Activated CD4-positive, CD25-positive, alpha-beta regulatory T cell treated with anti-CD3 and anti-CD28 coated beads, Interleukin-2, amount 50 U/mL, for 24 hours (primary cell): ENCODE measurements around the gene PDE11A.
"Not testable (repeated sequence)": the region's sequence is repeated elsewhere in the genome, so short reads cannot be mapped to it uniquely, and the experiment has no call there.

Experiments
- ATAC-seq, 2 donors: fragments of 150-1000 bp; cut with Tn5 transposase; one replicate each; pipeline ENCODE4 v1.10.0; 2021; ENCODE audit warnings: mild to moderate bottlenecking in 1 of 2, moderate library complexity in 1 of 2

The PDE11A gene

GRCh38 chr2:177810906-177811305 is 261.7 kb downstream of the PDE11A start:
- no peak for ATAC-seq

- ATAC-seq: no peak
Measured at GRCh38 chr2:177808984-177809809, 263.4 kb downstream of the PDE11A start.

- ATAC-seq: no peak
Measured at GRCh38 chr2:177806025-177806424, 266.6 kb downstream of the PDE11A start.

GRCh38 chr2:177799531-177799930 is 273.0 kb downstream of the PDE11A start:
- ATAC-seq: no peak

GRCh38 chr2:177797808-177798207 is 274.8 kb downstream of the PDE11A start:
- no peak for ATAC-seq

- ATAC-seq: no peak
Measured at GRCh38 chr2:177796654-177797415, 275.7 kb downstream of the PDE11A start.

GRCh38 chr2:177796011-177796410 is 276.6 kb downstream of the PDE11A start:
- ATAC-seq: no peak

GRCh38 chr2:177785143-177785542 is 287.4 kb downstream of the PDE11A start:
- not testable (repeated sequence) for ATAC-seq

GRCh38 chr2:177784745-177785067 is 287.9 kb downstream of the PDE11A start:
- no peak for ATAC-seq

GRCh38 chr2:177783835-177784744 is 288.5 kb downstream of the PDE11A start:
- ATAC-seq: peak; percentile 38 to 55

GRCh38 chr2:177783091-177783490 is 289.5 kb downstream of the PDE11A start:
- no peak for ATAC-seq

- no peak for ATAC-seq
Measured at GRCh38 chr2:177782613-177783012, 290.0 kb downstream of the PDE11A start.

- ATAC-seq: no peak
Measured at GRCh38 chr2:177778472-177778871, 294.1 kb downstream of the PDE11A start.

GRCh38 chr2:177772529-177772928 is 300.0 kb downstream of the PDE11A start:
- ATAC-seq: no peak

GRCh38 chr2:177771191-177771590 is 301.4 kb downstream of the PDE11A start:
- no peak for ATAC-seq

- no peak for ATAC-seq
Measured at GRCh38 chr2:177767768-177768167, 304.8 kb downstream of the PDE11A start.

GRCh38 chr2:177765698-177766097 is 306.9 kb downstream of the PDE11A start:
- ATAC-seq: no peak

GRCh38 chr2:177763531-177764265 is 308.9 kb downstream of the PDE11A start:
- ATAC-seq: peak; percentile 90 to 92

- no peak for ATAC-seq
Measured at GRCh38 chr2:177759443-177759842, 313.1 kb downstream of the PDE11A start.

GRCh38 chr2:177758591-177759371 is 313.8 kb downstream of the PDE11A start:
- ATAC-seq: no peak

GRCh38 chr2:177756336-177756735 is 316.2 kb downstream of the PDE11A start:
- no peak for ATAC-seq

GRCh38 chr2:177754492-177754873 is 318.1 kb downstream of the PDE11A start:
- ATAC-seq: no peak
